GM21528 (cell line): Measurements from ENCODE around the gene LRRC57.

Experiments
- ATAC-seq: cut with Tn5 transposase; IDR thresholded peaks from one replicate; pipeline ENCODE4 v1.9.1; 2021; ENCODE audit warnings: mild to moderate bottlenecking, moderate library complexity; ENCODE audit not compliant: unreplicated experiment, low FRiP score

LRRC57 gene

GRCh38 chr15:42493679-42494078, 54.9 kb downstream of the LRRC57 start:
- ATAC-seq, result no peak

- ATAC-seq, result no peak
Observed at GRCh38 chr15:42491539-42492225, 56.9 kb downstream of the LRRC57 start.

GRCh38 chr15:42490671-42491538, 57.7 kb downstream of the LRRC57 start, which contains the start of gene ZNF106:
TSS of gene ZNF106 (minus strand) at chr15:42491141. CDS start at chr15:42472289, 18,852 bp downstream.
- ATAC-seq, result peak; percentile 50

DNA sequence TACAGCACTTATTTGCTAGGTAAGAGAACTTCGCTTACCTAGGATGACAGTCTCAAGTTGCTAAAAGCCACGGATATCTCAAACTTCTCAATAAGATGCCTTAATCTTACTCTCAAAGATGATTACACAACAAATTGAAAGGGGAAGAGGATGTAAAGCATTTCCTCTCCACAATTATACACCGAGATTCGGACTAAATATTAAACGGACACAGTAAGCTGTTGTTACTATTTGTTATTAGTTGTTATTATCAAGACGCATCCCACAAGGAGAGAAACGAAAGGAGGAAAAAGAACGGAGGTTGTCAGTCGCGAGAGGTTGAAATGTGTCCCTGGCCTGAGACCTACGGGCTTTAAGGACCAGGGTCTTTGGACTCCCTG, 58.3 kb downstream of the LRRC57 start:
- no peak for ATAC-seq
